H4 (cell line): ENCODE data around the gene WTAP. TPM values are rescaled to one million over a fixed set of nuclear protein-coding genes. Genes with fewer than 3 reads are reported as not detected.
A peak's percentile ranks its signal among the peaks of the same experiment; 100 is the strongest.
"Not testable (repeated sequence)": the region's sequence is repeated elsewhere in the genome, so short reads cannot be mapped to it uniquely, and the experiment has no call there.

ENCODE experiments used
- DNase-seq: peaks from one replicate; pipeline ENCODE4 v3.0.0-alpha.2; 2015; ENCODE audit warnings: low spot score
- total RNA-seq: library from RNA; depleted of rRNA; stranded (reverse); fragments of >200 nt; shearing (Covaris generic); gene quantifications from 2 replicates; pipeline ENCODE4 v1.2.3, GENCODE V29; 2014; rRNA removed

The WTAP gene
- 56.3 and 61.8 TPM in 2 replicates for total RNA-seq

DNA sequence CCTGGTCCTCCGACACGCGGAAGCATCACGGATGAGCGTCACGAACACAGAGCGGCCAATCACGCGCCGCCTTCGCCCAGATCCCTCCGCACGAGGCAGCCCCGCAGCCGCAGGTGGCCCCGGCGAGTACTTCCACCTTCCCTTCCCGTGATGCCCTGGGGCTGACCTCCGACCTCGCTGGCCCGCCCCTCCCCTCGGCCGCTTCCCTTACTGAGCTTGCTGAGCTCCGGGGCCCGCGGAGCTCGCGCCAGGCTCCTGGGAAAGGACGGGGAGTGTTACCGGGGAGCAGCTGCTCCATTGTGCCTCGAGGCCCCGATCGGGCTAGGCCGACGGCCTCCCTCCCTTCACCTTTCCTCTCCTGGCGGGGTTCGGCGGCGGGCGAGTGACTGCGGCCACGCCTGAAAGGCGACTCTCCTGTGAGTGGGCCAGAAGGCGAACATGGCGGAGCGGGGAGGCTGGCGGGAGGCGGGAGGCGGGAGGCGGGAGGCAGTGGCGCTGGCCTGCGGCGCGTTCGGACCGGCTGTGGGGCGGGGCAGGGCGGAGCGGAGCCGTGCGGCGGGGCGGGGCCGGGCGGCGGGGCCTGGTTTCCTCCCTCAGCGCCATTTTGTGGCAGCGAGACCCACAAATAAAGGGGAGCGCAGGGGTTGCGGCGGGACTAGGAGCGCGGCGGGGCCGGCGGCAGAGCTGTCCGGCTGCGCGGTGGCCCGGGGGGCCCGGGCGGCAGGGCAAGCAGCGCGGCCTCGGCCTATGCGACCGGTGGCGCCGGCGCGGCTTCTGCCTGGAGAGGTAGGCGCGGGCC, at the start of gene WTAP:
WTAP (plus strand) TSS at position 589 of the 799 bp plus-strand sequence. CDS start 8,760 bp downstream, outside the sequence.
- peak; percentile 89 for DNase-seq

DNA sequence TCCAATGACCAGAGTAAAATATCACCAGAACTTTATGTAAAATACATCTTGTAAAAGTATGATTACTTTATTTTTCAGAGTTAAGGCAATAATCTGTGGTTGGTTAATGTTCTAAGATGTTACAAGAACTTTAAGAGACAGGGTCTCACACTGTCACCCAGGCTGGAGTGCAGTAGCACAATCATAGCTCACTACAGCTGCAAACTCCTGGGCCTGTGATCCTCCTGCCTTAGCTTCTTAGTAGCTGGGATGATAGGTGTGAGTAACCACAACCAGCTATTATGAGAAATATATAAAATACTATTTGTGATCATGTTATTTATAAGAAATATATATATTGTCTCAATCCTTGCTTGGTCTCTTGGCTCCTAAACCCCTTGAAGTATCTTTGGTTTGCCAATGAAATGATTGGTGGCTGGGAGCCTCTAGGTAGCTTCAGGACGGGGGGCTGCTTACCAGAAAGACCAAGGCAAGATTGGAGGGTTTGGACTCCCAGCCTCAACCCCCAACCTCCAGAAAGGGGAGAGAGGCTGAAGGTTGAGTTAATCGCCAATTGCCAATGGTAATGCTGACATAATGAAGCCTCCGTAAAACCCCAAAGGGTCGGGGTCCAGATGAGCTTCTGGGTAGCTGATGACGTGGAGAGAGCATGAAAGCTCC, 49.7 kb upstream of the WTAP start:
- DNase-seq: no peak

DNA sequence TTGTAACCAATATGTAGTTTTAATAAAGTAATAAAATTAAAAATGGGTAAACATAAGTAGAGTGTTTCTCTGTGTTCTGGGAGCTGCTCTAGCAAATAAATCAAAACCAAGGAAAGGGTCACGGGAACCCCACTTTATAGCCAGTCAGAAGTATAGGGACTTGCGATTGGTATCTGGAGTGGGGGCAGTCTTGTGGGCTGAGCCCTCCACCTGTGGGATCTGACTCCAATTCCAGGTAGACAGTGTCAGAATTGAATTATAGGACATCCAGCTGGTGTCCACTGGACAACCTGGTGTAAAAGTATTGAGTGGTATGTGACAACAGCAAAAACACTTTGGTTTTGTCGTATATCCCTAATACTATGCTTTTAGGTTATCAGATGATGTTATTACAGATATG, 48.7 kb upstream of the WTAP start:
- DNase-seq: no peak

DNA sequence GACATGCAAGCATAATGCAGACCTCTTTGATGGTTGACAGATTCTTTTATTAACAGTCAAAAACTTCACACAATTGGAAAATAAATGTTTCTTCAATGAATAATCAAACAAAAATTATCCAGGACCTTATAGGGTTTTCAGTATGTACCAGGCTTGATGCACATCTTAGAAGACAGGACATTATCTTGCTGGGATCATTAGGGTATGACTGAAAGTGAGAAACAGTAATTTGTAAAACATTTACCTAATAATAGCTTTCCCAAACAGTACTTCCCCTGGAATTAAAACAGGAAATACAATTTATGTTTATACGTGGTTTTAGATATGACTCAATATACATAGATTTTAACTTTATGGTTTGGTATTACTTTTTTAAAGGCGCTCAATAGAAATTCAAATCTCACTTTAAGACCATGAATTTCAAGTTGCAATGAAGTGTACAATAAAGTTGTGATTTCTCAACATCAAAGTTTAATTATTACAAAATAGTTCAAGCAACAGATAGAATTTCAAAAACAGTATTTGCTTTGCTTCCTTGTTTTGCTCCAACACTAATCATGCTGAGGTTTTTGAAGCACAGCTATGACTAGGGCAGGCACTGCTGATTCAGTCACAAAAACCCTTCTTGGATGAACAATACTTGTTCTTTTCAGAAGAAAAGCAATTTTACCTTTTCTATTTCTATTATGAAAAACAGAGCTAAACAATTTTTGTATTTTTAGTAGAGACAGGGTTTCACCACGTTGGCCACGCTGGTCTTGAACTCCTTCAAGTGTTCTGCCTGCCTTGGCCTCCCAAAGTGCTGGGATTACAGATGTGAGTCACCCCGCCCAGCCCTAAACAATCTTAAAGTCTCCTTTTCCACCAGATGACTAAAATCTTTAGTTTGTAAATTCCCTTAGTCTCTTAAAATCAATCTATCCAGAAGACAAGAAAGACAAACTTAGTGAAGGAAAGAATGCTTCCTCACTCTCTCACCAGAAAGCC, 47.9 kb upstream of the WTAP start:
- no peak for DNase-seq

GRCh38 chr6:159680104-159680503, 47.2 kb upstream of the WTAP start:
- DNase-seq: no peak

DNA sequence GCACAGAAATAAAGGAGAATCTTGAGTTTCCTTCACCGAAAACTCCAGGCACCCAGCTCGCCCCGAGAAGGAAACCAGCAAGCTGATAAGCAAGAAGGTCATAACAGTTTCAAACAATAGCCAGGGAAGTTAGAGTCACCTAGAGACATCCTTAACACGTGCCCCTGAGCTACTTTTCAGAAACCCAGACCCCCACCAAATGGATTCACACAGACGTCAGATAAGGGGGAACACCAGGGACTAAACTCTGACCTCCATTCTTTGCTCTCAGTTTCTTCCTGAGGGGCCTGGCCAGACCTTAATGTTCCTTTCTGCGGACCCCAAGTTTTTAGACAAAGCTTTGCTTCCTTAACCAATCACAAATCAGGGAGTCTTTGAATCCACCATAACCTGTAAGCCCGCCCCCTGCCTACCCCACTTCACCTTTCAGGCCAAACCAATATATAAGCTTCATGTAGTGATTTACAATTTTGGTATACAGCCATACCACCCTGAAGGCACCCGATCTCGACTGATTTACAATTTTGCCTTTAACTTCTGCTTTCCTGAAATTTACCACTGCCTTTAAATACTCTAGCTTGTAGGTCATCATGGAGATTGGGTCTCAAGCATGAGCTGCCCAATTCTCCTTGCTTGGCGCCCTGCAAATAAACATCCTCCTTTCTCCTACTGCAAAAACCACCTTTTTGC, 46.0 kb upstream of the WTAP start:
- no peak for DNase-seq

DNA sequence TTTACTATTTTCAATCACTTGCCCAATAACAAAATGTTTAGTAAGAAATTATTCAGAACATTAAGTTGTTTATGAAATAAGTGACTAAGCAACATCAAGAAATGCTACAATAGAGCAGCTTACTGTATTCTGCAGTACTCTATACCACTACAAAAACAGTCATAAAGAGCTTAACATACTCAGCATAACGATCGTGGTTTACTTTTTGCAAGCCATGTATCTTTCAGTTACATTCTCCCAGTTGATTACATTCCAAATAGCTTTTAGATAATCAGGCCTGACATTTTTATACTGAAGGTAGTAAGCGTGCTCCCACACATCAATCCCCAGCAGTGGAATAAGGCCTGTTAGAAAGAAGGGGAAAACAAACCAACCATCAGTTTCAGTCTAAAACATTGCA, 45.0 kb upstream of the WTAP start:
- DNase-seq: no peak

DNA sequence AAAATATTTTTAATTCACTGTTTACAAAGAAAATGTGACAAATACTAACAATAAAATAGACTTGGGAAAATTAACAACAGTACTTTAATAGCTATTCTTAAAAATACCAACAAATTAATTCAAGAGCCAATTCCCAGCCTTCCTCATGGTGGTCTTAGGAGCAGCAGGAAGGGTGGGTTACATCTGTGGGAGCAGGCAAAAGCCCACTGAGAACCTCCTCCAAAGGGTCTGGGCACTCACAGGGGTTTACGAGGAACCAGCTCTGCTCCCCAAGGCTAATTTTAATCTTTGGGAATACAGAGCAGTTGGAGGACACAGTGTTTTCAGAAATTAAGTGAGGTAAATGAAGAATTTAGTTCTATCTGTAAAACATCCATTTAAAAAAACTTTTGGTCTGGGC, 44.5 kb upstream of the WTAP start:
- DNase-seq: no peak

GRCh38 chr6:159684013-159684304, 43.3 kb upstream of the WTAP start:
- no peak for DNase-seq

DNA sequence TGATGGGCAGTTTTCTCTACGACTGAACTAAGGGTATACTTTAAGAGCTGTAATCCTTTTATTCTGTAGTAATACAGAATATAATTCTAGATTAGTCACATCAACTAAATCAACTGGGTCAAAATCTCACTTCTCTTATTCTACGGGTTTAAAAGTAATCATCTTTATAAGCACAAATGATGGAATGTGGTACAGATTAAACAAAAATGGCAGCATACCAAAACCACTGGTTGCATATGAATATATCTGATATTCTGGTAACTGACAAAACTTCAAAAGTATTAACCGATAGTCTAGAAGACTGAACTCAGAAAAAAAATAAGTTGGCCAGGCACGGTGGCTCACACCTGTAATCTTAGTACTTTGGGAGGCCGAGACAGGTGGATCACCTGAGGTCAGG, 41.3 kb upstream of the WTAP start:
- DNase-seq: no peak

GRCh38 chr6:159686703-159687102, 40.6 kb upstream of the WTAP start:
- no peak for DNase-seq

DNA sequence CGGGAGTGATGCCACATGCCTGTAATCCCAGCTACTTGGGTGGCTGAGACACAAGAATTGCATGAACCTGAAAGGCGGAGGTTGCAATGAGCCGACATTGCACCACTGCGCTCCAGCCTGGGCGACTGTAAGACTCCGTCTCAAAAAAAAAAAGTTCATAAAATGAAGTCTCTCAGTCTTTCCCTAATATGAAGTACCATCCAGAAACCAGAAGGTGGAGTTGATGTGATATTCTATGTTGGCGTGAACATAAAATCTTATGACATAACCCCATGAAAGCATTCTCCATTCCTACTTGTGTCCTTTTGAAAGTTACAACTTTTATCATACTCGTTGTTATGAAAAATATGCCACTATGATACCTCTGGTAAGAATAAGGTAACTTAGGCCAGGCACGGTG, 40.0 kb upstream of the WTAP start:
- DNase-seq: no peak

GRCh38 chr6:159688266-159688905, 38.9 kb upstream of the WTAP start:
- no peak for DNase-seq

GRCh38 chr6:159689001-159689400, 38.3 kb upstream of the WTAP start:
- DNase-seq: no peak

- not testable (repeated sequence) for DNase-seq
Observed at GRCh38 chr6:159690135-159690534, 37.2 kb upstream of the WTAP start.

DNA sequence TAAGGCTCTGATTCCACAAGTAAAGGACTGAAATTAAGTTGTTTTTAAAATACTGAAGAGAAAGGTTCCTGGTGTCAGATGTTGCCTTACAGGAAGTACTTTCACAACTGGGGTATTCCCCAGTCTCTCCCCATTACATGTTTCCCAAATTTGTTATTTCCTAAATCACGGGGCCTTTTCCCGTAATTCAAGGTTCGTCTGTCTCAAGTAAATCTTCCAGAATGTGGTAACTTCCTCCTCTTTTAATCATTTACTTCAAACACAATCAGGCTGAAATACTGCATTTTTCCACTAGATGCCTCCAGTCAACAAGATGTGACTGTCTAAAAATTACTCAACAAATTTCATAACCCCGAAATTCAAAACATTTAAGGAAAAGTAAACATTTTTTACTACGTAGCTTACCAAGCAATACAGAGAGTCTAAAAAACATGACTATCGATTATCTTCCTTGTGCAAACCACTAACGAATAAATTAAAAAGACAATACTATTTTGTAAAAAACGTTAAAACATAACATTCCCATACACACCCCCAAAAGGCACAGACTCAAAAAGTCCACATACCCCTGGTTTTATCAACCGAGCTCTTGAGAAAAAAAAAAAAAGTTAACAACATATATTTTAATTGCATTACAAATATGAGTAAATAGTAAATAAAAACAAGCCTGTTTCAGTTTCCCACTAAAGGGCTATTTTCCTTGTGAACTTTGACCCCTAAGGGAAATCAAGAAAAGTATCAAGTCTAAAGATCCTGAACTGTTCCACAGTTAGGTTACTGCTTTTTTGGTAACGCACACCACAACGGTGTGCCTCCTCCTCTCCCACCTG, 36.0 kb upstream of the WTAP start:
- DNase-seq: peak; percentile 58

DNA sequence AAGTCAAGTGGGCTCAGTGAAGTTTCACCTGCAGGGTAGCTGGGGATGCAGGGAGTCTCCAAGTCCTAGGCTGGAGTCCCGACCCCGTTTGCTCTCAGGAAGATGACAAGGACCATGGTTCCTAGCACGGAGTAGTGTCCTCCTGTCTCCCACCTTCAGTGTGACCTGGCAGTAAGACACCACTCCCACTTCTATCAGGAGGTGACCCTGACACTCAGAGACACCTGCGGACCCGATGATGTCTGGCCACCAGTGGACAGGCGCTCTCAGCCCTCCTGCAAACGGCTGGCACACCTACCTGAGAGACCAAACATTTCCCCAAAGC, 35.4 kb upstream of the WTAP start:
- no peak for DNase-seq

- peak; percentile 18 for DNase-seq
Observed at GRCh38 chr6:159692303-159693127, 34.8 kb upstream of the WTAP start.

DNA sequence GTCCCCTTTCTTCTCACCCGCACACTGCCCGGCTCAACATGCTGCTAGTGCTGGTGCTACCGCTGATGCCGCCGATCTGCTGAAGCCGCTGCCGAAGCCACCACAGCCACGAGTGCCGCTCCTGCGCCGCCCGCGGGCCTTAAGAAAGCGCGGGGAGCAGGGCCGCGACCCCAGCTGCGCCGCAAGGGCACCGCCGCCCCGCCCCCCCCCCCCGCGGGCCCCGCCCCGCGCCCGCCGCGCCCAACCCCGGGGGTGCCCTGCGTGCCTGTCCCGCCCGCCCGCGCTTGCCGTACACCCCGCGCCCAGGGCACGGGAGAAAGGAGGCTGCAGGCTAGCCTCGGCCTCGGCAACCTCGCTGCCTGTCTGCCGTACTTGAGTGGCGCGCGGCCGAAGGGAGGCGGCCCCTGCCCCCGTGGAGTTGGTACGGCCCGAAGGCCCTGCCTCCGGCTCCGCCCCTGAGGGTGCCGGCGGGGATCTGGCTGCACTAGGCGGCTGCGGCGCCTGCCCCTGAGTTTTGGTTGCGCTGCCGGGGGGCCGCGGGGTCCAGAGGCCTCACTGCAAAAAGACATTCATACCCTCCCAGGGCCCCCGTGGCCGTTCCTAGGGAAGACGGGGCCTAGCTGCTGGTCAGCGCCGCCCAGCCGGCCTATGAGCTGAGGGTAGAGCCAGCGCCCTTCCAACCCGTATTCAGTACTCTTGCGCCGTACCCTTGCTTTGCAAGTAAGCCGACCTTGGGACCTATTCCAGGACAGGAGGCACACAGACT, 34.0 kb upstream of the WTAP start, which contains the start of gene SOD2:
SOD2 (minus strand) TSS at position 114 of the 766 bp plus-strand sequence; CDS start at position 40, 74 bp downstream.
- peak; percentile 61 for DNase-seq
